22Rv1 (cell line): ENCODE measurements around the gene SLC13A4.

ENCODE experiments used
- H3K27ac ChIP-seq: fragments of 450-650 bp; 2 replicates; pipeline ENCODE4 v1.5.1; 2017
- ZFX ChIP-seq: fragments of 450-650 bp; IDR thresholded peaks from 2 replicates; pipeline ENCODE4 v1.6.1; 2017; ENCODE audit warnings: antibody characterized with exemption, borderline replicate concordance
- TF ChIP-seq, protein P1 (sequence below): fragments of 450-650 bp; IDR thresholded peaks from 2 replicates; pipeline ENCODE4 v1.5.1; 2017; ENCODE audit warnings: mild to moderate bottlenecking

SLC13A4 gene

DNA sequence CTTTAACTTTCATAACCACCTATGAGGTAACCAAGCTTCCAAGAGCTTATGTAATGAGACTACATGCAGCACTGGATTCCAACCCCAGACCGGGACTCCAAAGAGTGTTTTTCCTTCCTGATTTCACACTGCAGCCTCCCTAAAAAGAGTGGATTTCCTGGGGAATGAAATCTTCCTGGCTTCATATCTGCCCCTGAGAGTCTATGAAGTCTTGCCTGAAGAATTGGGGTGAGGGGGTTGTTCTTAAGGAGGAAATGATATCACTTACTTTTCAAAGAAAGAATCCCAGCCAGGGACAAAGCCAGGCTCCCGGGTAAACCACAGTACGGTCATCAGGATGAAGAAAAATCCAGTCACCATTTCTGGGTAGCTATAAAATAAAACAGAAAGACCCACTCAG, 35.9 kb downstream of the SLC13A4 start:
- no peak overlapping the region for H3K27ac ChIP-seq
- TF ChIP-seq, protein P1, sequence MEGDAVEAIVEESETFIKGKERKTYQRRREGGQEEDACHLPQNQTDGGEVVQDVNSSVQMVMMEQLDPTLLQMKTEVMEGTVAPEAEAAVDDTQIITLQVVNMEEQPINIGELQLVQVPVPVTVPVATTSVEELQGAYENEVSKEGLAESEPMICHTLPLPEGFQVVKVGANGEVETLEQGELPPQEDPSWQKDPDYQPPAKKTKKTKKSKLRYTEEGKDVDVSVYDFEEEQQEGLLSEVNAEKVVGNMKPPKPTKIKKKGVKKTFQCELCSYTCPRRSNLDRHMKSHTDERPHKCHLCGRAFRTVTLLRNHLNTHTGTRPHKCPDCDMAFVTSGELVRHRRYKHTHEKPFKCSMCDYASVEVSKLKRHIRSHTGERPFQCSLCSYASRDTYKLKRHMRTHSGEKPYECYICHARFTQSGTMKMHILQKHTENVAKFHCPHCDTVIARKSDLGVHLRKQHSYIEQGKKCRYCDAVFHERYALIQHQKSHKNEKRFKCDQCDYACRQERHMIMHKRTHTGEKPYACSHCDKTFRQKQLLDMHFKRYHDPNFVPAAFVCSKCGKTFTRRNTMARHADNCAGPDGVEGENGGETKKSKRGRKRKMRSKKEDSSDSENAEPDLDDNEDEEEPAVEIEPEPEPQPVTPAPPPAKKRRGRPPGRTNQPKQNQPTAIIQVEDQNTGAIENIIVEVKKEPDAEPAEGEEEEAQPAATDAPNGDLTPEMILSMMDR, result no peak
- no peak for TF ChIP-seq ZFX

DNA sequence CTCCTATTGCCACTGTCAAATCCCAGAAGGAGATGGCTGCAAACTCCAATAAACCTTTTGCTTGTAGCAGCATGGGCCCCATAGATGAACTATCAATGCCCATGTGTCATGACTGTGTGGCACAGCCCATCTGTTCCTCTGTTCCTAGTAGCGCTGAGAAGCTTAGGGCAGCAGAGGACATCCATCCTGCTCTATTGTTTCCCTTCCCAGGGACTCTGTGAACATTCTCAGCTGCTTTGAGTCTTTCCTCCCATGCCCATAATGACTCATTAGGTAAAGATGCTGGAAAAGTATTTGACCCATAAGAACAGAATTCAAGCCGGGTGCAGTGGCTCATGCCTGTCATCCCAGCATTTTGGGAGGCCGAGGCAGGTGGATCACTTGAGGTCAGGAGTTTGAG, 37.4 kb downstream of the SLC13A4 start:
- no peak overlapping the region for H3K27ac ChIP-seq
- TF ChIP-seq, protein P1, result no peak
- TF ChIP-seq ZFX, result no peak

DNA sequence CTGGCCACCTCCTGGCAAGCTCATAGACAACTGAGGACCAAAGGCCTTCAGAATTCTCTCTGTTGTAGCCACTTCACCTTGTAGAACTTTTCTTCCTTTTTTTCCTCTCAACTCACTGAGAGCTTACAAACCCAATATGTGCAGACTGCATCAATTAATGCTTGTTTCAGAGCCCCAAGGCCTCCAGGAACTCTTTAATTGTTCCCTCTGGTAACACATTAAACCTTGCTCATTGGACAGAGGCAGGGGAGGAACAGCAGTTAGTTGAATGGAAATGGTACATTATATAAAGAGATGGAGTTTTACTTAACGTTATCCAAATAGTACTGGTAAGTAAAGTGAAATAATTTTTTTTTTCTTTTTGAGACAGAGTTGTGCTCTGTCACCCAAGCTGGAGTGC, 40.5 kb downstream of the SLC13A4 start:
- no peak overlapping the region for H3K27ac ChIP-seq
- TF ChIP-seq, protein P1, result no peak
- no peak for TF ChIP-seq ZFX

DNA sequence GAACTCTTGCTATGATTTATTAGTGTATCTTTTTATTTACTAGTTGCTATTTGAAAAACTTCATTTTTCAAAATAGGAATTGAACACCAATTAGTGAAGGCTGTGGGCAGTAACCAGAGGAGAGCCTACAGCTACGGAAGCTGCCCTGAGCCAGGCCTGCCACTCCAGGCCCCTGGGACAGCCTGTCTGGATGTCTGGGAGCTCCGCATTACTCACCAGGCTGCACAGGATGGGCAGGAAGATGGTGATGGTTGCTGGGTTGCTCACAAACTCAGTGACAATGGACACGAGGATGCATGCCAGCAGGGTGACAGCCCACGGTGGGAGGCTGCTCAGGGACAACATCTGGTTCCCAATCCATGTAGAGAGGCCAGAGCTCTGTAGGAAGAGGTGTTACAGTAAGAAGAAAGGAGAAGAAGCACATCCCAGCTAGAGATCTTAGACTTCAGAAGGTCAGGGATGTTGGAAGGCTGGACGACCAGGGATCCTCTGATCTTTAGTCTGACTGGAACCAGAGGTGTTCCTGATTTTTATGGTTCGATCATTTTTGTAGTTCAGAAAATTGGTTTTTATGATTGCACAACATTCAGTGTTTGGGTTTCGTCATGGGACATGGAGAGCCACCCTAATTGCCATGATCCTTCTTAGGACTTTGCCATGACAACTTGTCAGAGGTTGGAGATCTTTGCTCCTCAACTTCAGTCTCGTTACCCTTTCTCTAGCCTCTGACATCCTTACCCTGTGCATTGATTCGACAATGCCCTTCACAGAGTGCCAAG, 42.5 kb downstream of the SLC13A4 start:
- TF ChIP-seq, protein P1, result no peak
- no peak for TF ChIP-seq ZFX
- no peak overlapping the region for H3K27ac ChIP-seq

DNA sequence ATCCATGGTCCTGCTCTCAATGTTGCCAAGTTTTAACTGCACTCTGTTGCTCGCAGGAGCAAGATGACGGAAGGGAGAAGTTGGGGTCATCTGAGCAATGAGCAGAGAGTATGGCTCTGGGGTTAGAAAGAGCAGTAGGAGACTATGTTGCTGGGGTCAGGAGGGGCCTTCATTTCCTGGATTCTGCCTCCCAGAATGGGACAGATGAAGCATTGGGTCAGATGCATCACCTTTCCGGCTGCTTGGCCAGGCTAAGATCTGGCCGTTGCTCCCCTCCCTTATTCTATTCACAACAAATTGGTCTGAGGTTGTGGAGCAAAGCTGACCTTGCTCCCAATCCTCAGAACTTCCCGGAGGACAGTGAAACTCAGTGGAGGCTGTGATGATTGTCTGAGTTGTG, 43.3 kb downstream of the SLC13A4 start:
- no peak overlapping the region for H3K27ac ChIP-seq
- TF ChIP-seq, protein P1, result no peak
- TF ChIP-seq ZFX, result no peak

DNA sequence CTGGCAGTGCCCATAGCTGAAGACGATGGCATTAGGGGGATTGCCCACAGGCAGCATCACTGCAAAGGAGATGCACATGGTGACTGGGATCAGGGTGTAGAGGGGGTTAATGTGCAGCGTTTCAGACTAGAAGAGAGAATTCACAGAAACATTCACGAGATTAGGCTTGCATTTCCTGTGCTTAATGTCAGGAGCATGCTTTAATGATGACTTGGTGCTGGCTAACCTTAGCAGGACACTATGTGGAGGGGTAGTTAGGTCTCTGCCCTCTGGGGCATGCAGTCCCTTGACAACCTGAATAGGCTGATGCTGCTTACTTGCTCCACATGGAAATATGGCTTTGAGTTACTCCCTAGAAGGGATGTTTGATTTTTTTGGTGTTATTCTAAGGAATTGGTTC, 43.9 kb downstream of the SLC13A4 start:
- H3K27ac ChIP-seq, result no peak overlapping the region
- no peak for TF ChIP-seq ZFX
- TF ChIP-seq, protein P1, result no peak

DNA sequence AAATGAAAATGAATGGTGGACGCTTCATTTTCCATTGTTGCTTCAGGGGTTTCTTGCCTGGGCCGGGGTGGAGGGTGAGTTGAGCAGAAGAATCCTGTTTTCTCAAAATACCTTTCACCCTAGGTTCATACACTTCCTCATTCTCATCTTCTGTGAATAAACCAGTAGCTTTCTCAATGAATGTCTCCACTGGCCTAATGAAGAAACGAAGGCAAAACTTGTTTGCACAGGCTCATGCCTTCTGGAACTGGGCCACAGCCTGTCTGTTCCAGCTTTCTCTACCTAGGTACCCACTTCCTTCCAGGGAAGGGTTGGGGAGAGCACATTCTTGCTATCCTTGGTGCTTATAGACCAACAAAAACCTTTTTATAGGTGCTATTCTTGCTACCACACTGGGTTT, 44.4 kb downstream of the SLC13A4 start:
- H3K27ac ChIP-seq, result no peak overlapping the region
- TF ChIP-seq, protein P1, result no peak
- TF ChIP-seq ZFX, result no peak
